HG03159 (cell line): Measurements from ENCODE around the gene DPEP2NB.

Source experiments
- ATAC-seq: cut with Tn5 transposase; IDR thresholded peaks from one replicate; pipeline ENCODE4 v1.9.1; 2021; ENCODE audit warnings: mild to moderate bottlenecking, moderate library complexity; ENCODE audit not compliant: unreplicated experiment

Gene DPEP2NB

DNA sequence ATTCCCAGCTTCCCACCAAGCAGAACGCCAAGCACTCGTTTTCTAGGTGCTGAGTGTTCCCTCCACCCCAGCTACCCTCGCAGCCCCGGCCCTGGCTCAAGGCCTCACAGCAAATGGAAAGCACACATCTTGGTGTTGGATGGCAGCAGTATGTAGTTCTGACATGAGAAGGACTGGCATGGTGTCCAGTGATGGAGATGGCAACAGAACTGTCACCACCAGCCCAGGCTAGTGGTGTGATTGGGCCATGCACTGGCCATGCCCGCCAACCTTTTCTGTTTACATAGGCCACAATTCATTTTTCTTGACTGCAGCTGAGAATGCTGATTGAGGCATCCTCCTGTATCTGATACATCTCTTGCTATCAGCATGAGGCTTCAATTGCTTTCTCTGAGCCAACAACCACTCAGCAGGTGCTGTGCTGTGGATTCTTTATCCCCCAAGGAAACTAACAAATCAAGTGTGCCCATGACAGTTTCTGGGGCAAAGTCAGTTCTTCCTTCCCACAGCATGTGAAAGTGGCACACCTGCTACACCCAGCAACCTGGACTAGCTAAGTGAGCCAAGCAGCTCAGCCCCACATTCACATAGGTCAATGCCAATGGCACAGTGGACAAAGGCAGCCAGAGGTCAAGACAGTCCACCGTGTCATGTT lies 51.1 kb downstream of the DPEP2NB start:
- no peak for ATAC-seq

DNA sequence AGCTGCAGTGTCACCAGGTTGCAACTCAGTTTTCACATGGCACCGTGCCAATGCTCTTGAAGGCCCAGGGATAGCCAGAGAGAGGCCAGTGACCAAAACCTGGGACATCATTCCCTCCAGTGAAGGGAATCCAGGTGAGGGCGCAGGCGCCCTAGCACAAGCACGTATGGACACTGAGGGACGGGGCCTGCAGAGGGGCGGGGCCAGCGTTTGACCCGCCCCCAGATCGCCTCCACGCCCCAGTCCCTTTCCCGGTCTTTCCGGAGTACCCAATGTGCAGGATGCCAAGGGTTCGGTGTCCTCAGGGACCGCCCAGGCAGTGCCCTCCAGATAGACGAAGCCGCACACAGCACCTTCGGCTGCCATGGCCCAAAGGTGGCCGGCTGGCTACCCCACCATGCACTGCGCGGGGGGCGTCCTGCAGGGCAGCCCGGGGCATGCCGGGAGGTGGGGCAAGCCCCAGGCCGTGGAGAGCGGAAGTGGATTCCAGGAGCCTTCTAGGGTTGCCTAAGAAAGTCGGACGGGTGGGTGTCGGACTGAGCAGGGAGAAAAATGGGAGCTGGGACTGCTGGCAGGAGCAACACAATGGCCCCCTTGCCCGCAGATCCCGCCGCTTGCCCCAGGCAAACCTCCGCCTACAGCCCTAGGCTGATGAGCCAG lies 51.9 kb downstream of the DPEP2NB start:
- no peak for ATAC-seq
